Endothelial cell of umbilical vein (primary cell): ENCODE results near the gene RIMBP2. TPM values are rescaled to one million over a fixed set of nuclear protein-coding genes. Genes with fewer than 3 reads are reported as not detected.

Experiments used
- BruUV-seq: library from RNA; stranded (reverse); fragments of 400-500 nt; replicated peaks from 2 replicates; lab custom pipeline; 2021; lab: Mats Ljungman, UMichigan
- CTCF ChIA-PET: fragments of 300-600, 350-600 bp; sonication (Branson Sonifier 250); formaldehyde crosslinking; loops from one replicate; lab custom pipeline; 2021; ENCODE audit warnings: antibody characterized with exemption, inconsistent platforms; lab: Charles Lee
- POLR2A ChIA-PET: fragments of 300-600, 350-600 bp; sonication (Branson Sonifier 250); formaldehyde crosslinking; loops from one replicate; lab custom pipeline; 2021; ENCODE audit warnings: antibody characterized with exemption, inconsistent platforms; lab: Charles Lee
- DNase-seq: peaks from one replicate; pipeline ENCODE4 v3.0.0-alpha.2; 2011; ENCODE audit warnings: low read depth, low spot score
- FAIRE-seq: peaks from 2 replicates; lab custom pipeline; 2011; peaks lifted over from hg19 to GRCh38; lab: Jason Lieb, UNC
- H2AFZ ChIP-seq: 2 replicates; pipeline ENCODE4 v1.6.0; 2012; ENCODE audit warnings: low read depth, low read length, control low read depth, inconsistent platforms
- H3K27ac ChIP-seq: 2 replicates; pipeline ENCODE4 v1.5.1; 2011; ENCODE audit warnings: low read depth, mild to moderate bottlenecking, control low read depth, low read length, moderate library complexity; ENCODE audit not compliant: insufficient read depth
- H3K27me3 ChIP-seq, 2 experiments: 2 replicates each; pipeline versions ENCODE4 v1.6.0 to v1.6.1; 2011; ENCODE audit warnings: low read length in 2 of 2, mixed read lengths in 1 of 2; ENCODE audit not compliant: control insufficient read depth in 2 of 2, insufficient read depth in 2 of 2
- H3K36me3 ChIP-seq, 2 experiments: 2 replicates in 1 of 2; 3 replicates in 1 of 2; pipeline ENCODE4 v1.5.1; 2011; ENCODE audit warnings: low read length in 2 of 2, mild to moderate bottlenecking in 1 of 2, moderate library complexity in 1 of 2; ENCODE audit not compliant: control insufficient read depth in 2 of 2, insufficient read depth in 2 of 2; ENCODE audit errors: extremely low read depth in 1 of 2
- H3K4me1 ChIP-seq: 3 replicates; pipeline ENCODE4 v1.5.1; 2011; ENCODE audit warnings: mild to moderate bottlenecking, low read length; ENCODE audit not compliant: control insufficient read depth, insufficient read depth; ENCODE audit errors: extremely low read depth
- H3K4me2 ChIP-seq: 2 replicates; pipeline ENCODE4 v1.6.1; 2011; ENCODE audit warnings: low read length, control low read depth, mixed read lengths; ENCODE audit not compliant: insufficient read depth
- H3K4me3 ChIP-seq, 3 experiments: fragments of 200-600 bp in 1 of 3; sonication (generic), shearing (Covaris generic) in 1 of 3; replicated peaks in 1 of 3; 2 replicates each; pipeline ENCODE4 v1.5.1; 2011 to 2016; ENCODE audit warnings: control low read depth in 3 of 3, low read length in 3 of 3, mild to moderate bottlenecking in 2 of 3, inconsistent platforms in 1 of 3, low read depth in 1 of 3, moderate library complexity in 1 of 3; ENCODE audit not compliant: insufficient read depth in 1 of 3
- H3K79me2 ChIP-seq: 2 replicates; pipeline ENCODE4 v1.6.0; 2012; ENCODE audit warnings: low read length, inconsistent platforms; ENCODE audit not compliant: control insufficient read depth, insufficient read depth
- H3K9ac ChIP-seq: replicated peaks from 2 replicates; pipeline ENCODE3; 2011; ENCODE audit warnings: low read length, control low read depth; ENCODE audit not compliant: insufficient read depth; ENCODE audit errors: extremely low read depth
- H3K9me1 ChIP-seq: replicated peaks from 3 replicates; pipeline ENCODE4 v1.6.0; 2011; ENCODE audit warnings: mild to moderate bottlenecking, low read length; ENCODE audit not compliant: control insufficient read depth, insufficient read depth; ENCODE audit errors: extremely low read depth
- H3K9me3 ChIP-seq: replicated peaks from 2 replicates; pipeline ENCODE4 v1.5.1; 2012; ENCODE audit warnings: low read length, inconsistent platforms; ENCODE audit not compliant: control insufficient read depth, insufficient read depth
- H4K20me1 ChIP-seq: replicated peaks from 2 replicates; pipeline ENCODE3; 2011; ENCODE audit warnings: mild to moderate bottlenecking, low read length; ENCODE audit not compliant: control insufficient read depth, insufficient read depth; ENCODE audit errors: extremely low read depth
- EZH2 ChIP-seq: IDR thresholded peaks from 2 replicates; pipeline ENCODE4 v1.6.1; 2012; ENCODE audit warnings: borderline replicate concordance, low read depth, mild to moderate bottlenecking, moderate library complexity, low read length, inconsistent platforms; ENCODE audit not compliant: severe bottlenecking
- FOS ChIP-seq: IDR thresholded peaks from 2 replicates; pipeline ENCODE4 v1.6.1; 2011; ENCODE audit warnings: mild to moderate bottlenecking, low read length, moderate library complexity, borderline replicate concordance; ENCODE audit not compliant: insufficient read depth
- GATA2 ChIP-seq: IDR thresholded peaks from 2 replicates; pipeline ENCODE4 v1.7.0; 2011; ENCODE audit warnings: low read depth, mild to moderate bottlenecking, moderate library complexity, mixed read lengths, low read length; ENCODE audit not compliant: insufficient read length, insufficient read depth
- JUN ChIP-seq: IDR thresholded peaks from 2 replicates; pipeline ENCODE4 v1.6.1; 2011; ENCODE audit warnings: borderline replicate concordance, low read depth; ENCODE audit not compliant: insufficient read length, insufficient read depth
- MYC ChIP-seq: IDR thresholded peaks from one replicate; pipeline ENCODE4 v1.6.1; 2011; ENCODE audit warnings: mild to moderate bottlenecking, low read depth, low read length
- POLR2A ChIP-seq: IDR thresholded peaks from 2 replicates; pipeline ENCODE4 v1.6.1; 2012; ENCODE audit warnings: low read depth, mild to moderate bottlenecking, control low read depth, low read length
- POLR2AphosphoS5 ChIP-seq: IDR thresholded peaks from 2 replicates; pipeline ENCODE4 v1.6.1; 2012; ENCODE audit warnings: low read depth, mild to moderate bottlenecking, control low read depth, low read length, moderate library complexity; ENCODE audit not compliant: insufficient read depth
- dilution Hi-C: fragments of 300-500 bp; cut with MboI; formaldehyde crosslinking; loops from one replicate; pipeline ENCODE4 v1.15.0; 2019; ENCODE audit warnings: low sequenced_read_pairs; ENCODE audit not compliant: extremely low pct_ligation_motif_present
- intact Hi-C: fragments of 100-400 bp; cut with micrococcal nuclease; formaldehyde crosslinking; loops from one replicate; pipeline ENCODE4 v1.10.0; 2022
- polyA plus RNA-seq, 4 experiments: library from polyadenylated mRNA; depleted of rRNA in 3 of 4; stranded (reverse) in 3 of 4; unstranded in 1 of 4; fragments of >200 nt; gene quantifications; 2 replicates each; pipeline versions ENCODE4 v1.2.1 to v1.2.3, GENCODE V29; 2011 to 2012; ENCODE audit warnings: missing spikeins in 1 of 4
- total RNA-seq: library from RNA; stranded (reverse); gene quantifications from 2 replicates; pipeline ENCODE4 v1.2.3, GENCODE V29; 2021
- TF ChIP-seq, protein P1 (sequence below): IDR thresholded peaks from 2 replicates; pipeline ENCODE4 v1.6.1; 2011; ENCODE audit not compliant: insufficient read depth, insufficient read length
- TF ChIP-seq, protein P2 (sequence below), 2 donors: IDR thresholded peaks; 1 replicate in 1 of 2; 2 replicates in 1 of 2; pipeline ENCODE4 v1.5.1; 2011; ENCODE audit warnings: low read length in 2 of 2, mild to moderate bottlenecking in 2 of 2, moderate library complexity in 2 of 2, control low read depth in 1 of 2, inconsistent platforms in 1 of 2, low read depth in 1 of 2; ENCODE audit not compliant: insufficient read depth in 1 of 2; ENCODE audit errors: extremely low read depth in 1 of 2

The RIMBP2 gene
- total and polyA plus RNA-seq, 2 donors (not counting 3 experiments of a cell fraction or from before 2014, with no cell fraction given), result 0.04 TPM; not detected in 1

DNA sequence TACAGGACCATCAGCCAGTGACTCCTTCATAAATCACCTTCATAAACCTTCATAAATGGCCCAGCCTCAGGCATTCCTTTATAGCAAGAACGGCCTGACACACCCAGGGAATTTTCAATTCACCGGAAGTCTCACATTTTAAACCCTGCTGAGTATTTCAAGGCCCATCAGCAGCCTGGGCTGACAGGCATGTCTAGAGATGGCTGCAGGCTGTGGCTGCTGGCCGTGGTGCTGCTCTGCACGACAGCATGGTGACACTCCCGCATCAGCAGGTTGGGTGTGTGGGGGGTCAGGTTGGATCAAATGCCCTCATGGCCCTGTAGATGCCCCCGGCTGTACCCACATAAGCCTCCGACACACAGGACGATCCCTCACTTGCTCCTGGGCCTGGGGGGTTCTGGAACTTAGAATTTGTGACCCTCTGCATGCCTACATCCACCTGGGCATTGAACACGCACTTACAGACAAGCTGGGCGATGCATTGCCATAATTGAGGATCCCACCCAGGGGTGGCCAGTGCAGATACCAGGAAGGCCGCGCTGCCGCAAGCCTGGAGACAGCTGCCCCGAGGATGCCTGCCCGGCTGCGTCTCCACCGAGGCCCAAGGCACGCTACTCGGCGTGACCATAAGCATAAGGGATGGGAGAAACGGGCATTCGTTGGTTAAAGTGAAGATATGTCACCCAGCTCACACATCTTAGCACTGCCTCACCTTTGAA lies 254.1 kb downstream of the RIMBP2 start:
- no peaks in the 10 kb centered on the region for H3K36me3 ChIP-seq
- BruUV-seq, result no TSS peak
- no peak overlapping the region for H3K4me2 ChIP-seq
- H3K27me3 ChIP-seq, result no peaks in the 10 kb centered on the region
- DNase-seq (no peak), FAIRE-seq (no peak)
- TF ChIP-seq POLR2A, result no peak
- TF ChIP-seq EZH2, result no peak
- no peak for TF ChIP-seq GATA2
- TF ChIP-seq MYC, result no peak
- TF ChIP-seq, protein P1, sequence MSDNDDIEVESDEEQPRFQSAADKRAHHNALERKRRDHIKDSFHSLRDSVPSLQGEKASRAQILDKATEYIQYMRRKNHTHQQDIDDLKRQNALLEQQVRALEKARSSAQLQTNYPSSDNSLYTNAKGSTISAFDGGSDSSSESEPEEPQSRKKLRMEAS, result no peak
- TF ChIP-seq, protein P2, sequence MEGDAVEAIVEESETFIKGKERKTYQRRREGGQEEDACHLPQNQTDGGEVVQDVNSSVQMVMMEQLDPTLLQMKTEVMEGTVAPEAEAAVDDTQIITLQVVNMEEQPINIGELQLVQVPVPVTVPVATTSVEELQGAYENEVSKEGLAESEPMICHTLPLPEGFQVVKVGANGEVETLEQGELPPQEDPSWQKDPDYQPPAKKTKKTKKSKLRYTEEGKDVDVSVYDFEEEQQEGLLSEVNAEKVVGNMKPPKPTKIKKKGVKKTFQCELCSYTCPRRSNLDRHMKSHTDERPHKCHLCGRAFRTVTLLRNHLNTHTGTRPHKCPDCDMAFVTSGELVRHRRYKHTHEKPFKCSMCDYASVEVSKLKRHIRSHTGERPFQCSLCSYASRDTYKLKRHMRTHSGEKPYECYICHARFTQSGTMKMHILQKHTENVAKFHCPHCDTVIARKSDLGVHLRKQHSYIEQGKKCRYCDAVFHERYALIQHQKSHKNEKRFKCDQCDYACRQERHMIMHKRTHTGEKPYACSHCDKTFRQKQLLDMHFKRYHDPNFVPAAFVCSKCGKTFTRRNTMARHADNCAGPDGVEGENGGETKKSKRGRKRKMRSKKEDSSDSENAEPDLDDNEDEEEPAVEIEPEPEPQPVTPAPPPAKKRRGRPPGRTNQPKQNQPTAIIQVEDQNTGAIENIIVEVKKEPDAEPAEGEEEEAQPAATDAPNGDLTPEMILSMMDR (IDR thresholded peaks at IDR 0.05; ENCODE audit: extremely low read depth in 1 of 2, insufficient read depth in 1 of 2, low read depth in 1 of 2, low read length in 2 of 2), result no peak
- TF ChIP-seq FOS, result no peak
- TF ChIP-seq JUN, result no peak
- no peak for TF ChIP-seq POLR2AphosphoS5
- dilution Hi-C loops, result no loop called here
- no peak overlapping the region for H3K4me3 ChIP-seq
- no peaks in the 10 kb centered on the region for H3K79me2 ChIP-seq
- H3K9me3 ChIP-seq, result peaks cover 15% of the 10 kb centered on the region
- POLR2A ChIA-PET, result no interaction called here
- intact Hi-C loops, result no loop called here
- no peak overlapping the region for H2AFZ ChIP-seq
- no peaks in the 10 kb centered on the region for H3K4me1 ChIP-seq
- H4K20me1 ChIP-seq, result no peaks in the 10 kb centered on the region
- H3K9me1 ChIP-seq, result no peaks in the 10 kb centered on the region
- CTCF ChIA-PET, result no interaction called here
- no peak overlapping the region for H3K27ac ChIP-seq
- no peak overlapping the region for H3K9ac ChIP-seq
